ENCODE results near the gene INTS4.
"Not testable (repeated sequence)": the region's sequence is repeated elsewhere in the genome, so short reads cannot be mapped to it uniquely, and the experiment has no call there.

The INTS4 gene

GRCh38 chr11:77994434-77995362 lies at the start of gene INTS4:
Gene INTS4 (minus strand): TSS chr11:77994668. CDS start chr11:77994643, 25 bp downstream.
- CTCF ChIA-PET, result interaction anchor here (0.6 to 1.8 kb wide), 6 partner anchors 10 to 570 kb away, joined by 3 to 14 read pairs (median 5); partner anchors contain the start of gene RSF1
- Mint-ChIP-seq H3K36me3 (no peaks in the 10 kb centered on the region), H3K27ac (peak within 1 kb of the TSS; percentile 92), H3K4me1 (peaks cover 20% of the 10 kb centered on the region), H3K9me3 (no peaks in the 10 kb centered on the region), H3K27me3 (no peaks in the 10 kb centered on the region), H3K4me3 (peak within 1 kb of the TSS; percentile 90)
- peak; percentile 99 for DNase-seq

- CTCF ChIA-PET, result interaction anchor here (1.0 to 2.1 kb wide), 2 partner anchors 26 to 43 kb away, joined by 3 to 4 read pairs; no protein-coding TSS in a partner anchor
- no peak overlapping the region for H3K4me3 Mint-ChIP-seq
Observed at GRCh38 chr11:78041843-78042440, 47.5 kb upstream of the INTS4 start.

GRCh38 chr11:78041380-78041719 lies 46.9 kb upstream of the INTS4 start:
- DNase-seq, H3K9me3 Mint-ChIP-seq, H3K27ac Mint-ChIP-seq, H3K36me3 Mint-ChIP-seq, H3K4me3 Mint-ChIP-seq: not testable (repeated sequence)
- Mint-ChIP-seq H3K4me1 (peaks cover 18% of the 10 kb centered on the region), H3K27me3 (peaks cover 13% of the 10 kb centered on the region)
- CTCF ChIA-PET, result interaction anchor here (1.0 to 2.1 kb wide), 2 partner anchors 27 to 42 kb away, joined by 3 to 4 read pairs; no protein-coding TSS in a partner anchor

More at GRCh38 chr11:78041843-78042440, 47.5 kb upstream of the INTS4 start:
- H3K27ac Mint-ChIP-seq, result no peak overlapping the region
- H3K27me3 Mint-ChIP-seq, result peaks cover 13% of the 10 kb centered on the region
- no peak for DNase-seq
- H3K4me1 Mint-ChIP-seq, result peaks cover 21% of the 10 kb centered on the region
- no peaks in the 10 kb centered on the region for H3K36me3 Mint-ChIP-seq
- H3K9me3 Mint-ChIP-seq, result no peaks in the 10 kb centered on the region

GRCh38 chr11:78040691-78041379 lies 46.4 kb upstream of the INTS4 start:
- Mint-ChIP-seq H3K4me3 (no peak overlapping the region), H3K4me1 (peaks cover 14% of the 10 kb centered on the region), H3K9me3 (no peaks in the 10 kb centered on the region), H3K27me3 (peaks cover 13% of the 10 kb centered on the region), H3K27ac (no peak overlapping the region), H3K36me3 (no peaks in the 10 kb centered on the region)
- CTCF ChIA-PET, result interaction anchor here (2.1 kb wide), 1 partner anchor 27 kb away, joined by 4 read pairs; no protein-coding TSS in a partner anchor
- no peak for DNase-seq

GRCh38 chr11:78039919-78040671 lies 45.6 kb upstream of the INTS4 start:
- Mint-ChIP-seq H3K27ac (no peak overlapping the region), H3K27me3 (peaks cover 10% of the 10 kb centered on the region)
- CTCF ChIA-PET, result interaction anchor here (1.0 kb wide), 1 partner anchor 31 kb away, joined by 3 read pairs; no protein-coding TSS in a partner anchor

GRCh38 chr11:78039391-78039918 lies 45.0 kb upstream of the INTS4 start:
- DNase-seq, result no peak
- Mint-ChIP-seq H3K9me3 (no peaks in the 10 kb centered on the region), H3K4me3 (no peak overlapping the region), H3K36me3 (no peaks in the 10 kb centered on the region), H3K27me3 (peaks cover 10% of the 10 kb centered on the region), H3K27ac (no peak overlapping the region), H3K4me1 (peaks cover 10% of the 10 kb centered on the region)
- CTCF ChIA-PET, result interaction anchor here (1.0 kb wide), 1 partner anchor 30 kb away, joined by 3 read pairs; no protein-coding TSS in a partner anchor

More at GRCh38 chr11:78039919-78040671, 45.6 kb upstream of the INTS4 start:
- Mint-ChIP-seq H3K9me3 (no peaks in the 10 kb centered on the region), H3K4me3 (no peak overlapping the region), H3K36me3 (no peaks in the 10 kb centered on the region), H3K4me1 (peaks cover 10% of the 10 kb centered on the region)
- DNase-seq, result no peak

GRCh38 chr11:78038697-78039313 lies 44.3 kb upstream of the INTS4 start:
- Mint-ChIP-seq H3K27me3 (peaks cover 5% of the 10 kb centered on the region), H3K9me3 (no peaks in the 10 kb centered on the region), H3K4me1 (peaks cover 10% of the 10 kb centered on the region), H3K27ac (no peak overlapping the region), H3K36me3 (no peaks in the 10 kb centered on the region), H3K4me3 (no peak overlapping the region)
- no peak for DNase-seq
- CTCF ChIA-PET, result no interaction called here

- Mint-ChIP-seq H3K27me3 (no peaks in the 10 kb centered on the region), H3K9me3 (no peaks in the 10 kb centered on the region), H3K36me3 (no peaks in the 10 kb centered on the region), H3K27ac (no peak overlapping the region), H3K4me3 (no peak overlapping the region), H3K4me1 (peaks cover 10% of the 10 kb centered on the region)
- no peak for DNase-seq
- CTCF ChIA-PET, result no interaction called here
Observed at GRCh38 chr11:78037825-78038620, 43.6 kb upstream of the INTS4 start.

- H3K4me1 Mint-ChIP-seq, result peaks cover 10% of the 10 kb centered on the region
- CTCF ChIA-PET, result no interaction called here
- no peak overlapping the region for H3K4me3 Mint-ChIP-seq
- H3K9me3 Mint-ChIP-seq, result no peaks in the 10 kb centered on the region
- no peaks in the 10 kb centered on the region for H3K36me3 Mint-ChIP-seq
- DNase-seq, result no peak
- H3K27me3 Mint-ChIP-seq, result no peaks in the 10 kb centered on the region
- H3K27ac Mint-ChIP-seq, result no peak overlapping the region
Observed at GRCh38 chr11:78037056-78037455, 42.6 kb upstream of the INTS4 start.

GRCh38 chr11:78036313-78036712 lies 41.8 kb upstream of the INTS4 start:
- Mint-ChIP-seq H3K36me3 (no peaks in the 10 kb centered on the region), H3K27ac (no peak overlapping the region), H3K27me3 (peaks cover 4% of the 10 kb centered on the region), H3K4me3 (no peak overlapping the region), H3K4me1 (peaks cover 10% of the 10 kb centered on the region), H3K9me3 (no peaks in the 10 kb centered on the region)
- DNase-seq, result no peak
- CTCF ChIA-PET, result interaction anchor here (1.0 kb wide), 1 partner anchor 9 kb away, joined by 5 read pairs; no protein-coding TSS in a partner anchor

- H3K27ac Mint-ChIP-seq, result no peak overlapping the region
- H3K9me3 Mint-ChIP-seq, result no peaks in the 10 kb centered on the region
- peaks cover 12% of the 10 kb centered on the region for H3K27me3 Mint-ChIP-seq
- CTCF ChIA-PET, result interaction anchor here (1.1 kb wide), 1 partner anchor 10 kb away, joined by 3 read pairs; no protein-coding TSS in a partner anchor
- H3K36me3 Mint-ChIP-seq, result no peaks in the 10 kb centered on the region
- H3K4me1 Mint-ChIP-seq, result peaks cover 1% of the 10 kb centered on the region
- H3K4me3 Mint-ChIP-seq, result no peak overlapping the region
- no peak for DNase-seq
Observed at GRCh38 chr11:78034623-78035022, 40.2 kb upstream of the INTS4 start.

GRCh38 chr11:78033040-78033439 lies 38.6 kb upstream of the INTS4 start:
- no peaks in the 10 kb centered on the region for H3K36me3 Mint-ChIP-seq
- H3K9me3 Mint-ChIP-seq, result no peaks in the 10 kb centered on the region
- DNase-seq, result no peak
- CTCF ChIA-PET, result interaction anchor here (2.6 kb wide), 1 partner anchor 13 kb away, joined by 9 read pairs; no protein-coding TSS in a partner anchor
- no peak overlapping the region for H3K27ac Mint-ChIP-seq
- peaks cover 12% of the 10 kb centered on the region for H3K27me3 Mint-ChIP-seq
- H3K4me3 Mint-ChIP-seq, result no peak overlapping the region
- no peaks in the 10 kb centered on the region for H3K4me1 Mint-ChIP-seq
